ENCODE results near the gene ZNF81.
"Not testable (repeated sequence)": the region's sequence is repeated elsewhere in the genome, so short reads cannot be mapped to it uniquely, and the experiment has no call there.

- TF ChIP-seq CTCF, POLR2A, POLR2AphosphoS5 (IDR thresholded peaks at IDR 0.05): not testable (repeated sequence)
Measured at GRCh38 chrX:47803103-47803502, 33.6 kb upstream of the ZNF81 start.

Data from prostate gland (tissue), 2 donors.